ACHN (cell line): ENCODE data around the gene RERGL.
"Not testable (repeated sequence)": the region's sequence is repeated elsewhere in the genome, so short reads cannot be mapped to it uniquely, and the experiment has no call there.

Experiments used
- DNase-seq: peaks from one replicate; pipeline ENCODE4 v3.0.0-alpha.2; 2015
- in situ Hi-C: cut with HindIII; loops from 2 replicates; pipeline ENCODE4 v1.10.0; 2017; ENCODE audit warnings: low sequenced_read_pairs, low pct_ligation_motif_present, low pct_unique_long_range_greater_than_20kb

The RERGL gene

DNA sequence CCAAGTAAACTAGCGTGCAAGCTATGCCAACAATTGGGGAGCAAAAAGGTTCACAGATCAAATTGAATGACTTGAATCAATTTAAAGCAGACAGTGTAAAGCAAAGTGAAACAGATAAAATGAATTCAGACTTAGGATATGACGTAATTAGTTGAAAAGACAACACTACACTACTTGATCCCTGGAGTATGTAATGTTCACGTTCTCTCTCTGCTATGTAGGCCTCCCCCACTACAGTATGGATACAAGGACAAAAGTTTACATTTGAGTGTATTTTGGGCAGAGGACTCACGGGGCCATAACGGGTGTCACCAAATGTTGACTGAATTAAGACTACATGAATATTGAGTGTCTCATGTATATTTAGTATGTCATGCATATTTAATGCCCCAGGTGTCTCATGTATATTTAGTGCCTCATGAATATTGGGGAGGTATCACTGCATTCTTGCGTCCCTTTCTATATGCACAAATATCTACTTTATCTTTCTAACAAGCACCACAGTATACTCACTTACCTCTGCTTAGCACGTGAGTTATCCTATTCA lies 44.5 kb downstream of the RERGL start:
- no peak for DNase-seq
- in situ Hi-C loops: no loop called here

- in situ Hi-C loops, DNase-seq: not testable (repeated sequence)
Observed at GRCh38 chr12:18040060-18040742, 49.8 kb downstream of the RERGL start.
